Inflammatory macrophage treated with lipopolysaccharide for 4 hours (primary cell): ENCODE measurements around the gene NEDD8.

Experiments
- DNase-seq: peaks from one replicate; pipeline ENCODE4 v3.0.0-alpha.2; 2020

The NEDD8 gene

GRCh38 chr14:24262821-24263733, 30.9 kb upstream of the NEDD8 start, which contains the start of gene TGM1:
Gene TGM1 (minus strand): TSS chr14:24263177. CDS start chr14:24262352, 825 bp downstream.
- no peak for DNase-seq

GRCh38 chr14:24261969-24262327, 29.8 kb upstream of the NEDD8 start:
- no peak for DNase-seq

GRCh38 chr14:24261256-24261968, 29.2 kb upstream of the NEDD8 start:
- DNase-seq: no peak

GRCh38 chr14:24260780-24261157, 28.6 kb upstream of the NEDD8 start:
- no peak for DNase-seq

- no peak for DNase-seq
Observed at GRCh38 chr14:24260026-24260779, 28.0 kb upstream of the NEDD8 start.

GRCh38 chr14:24259282-24260025, 27.3 kb upstream of the NEDD8 start:
- no peak for DNase-seq

DNA sequence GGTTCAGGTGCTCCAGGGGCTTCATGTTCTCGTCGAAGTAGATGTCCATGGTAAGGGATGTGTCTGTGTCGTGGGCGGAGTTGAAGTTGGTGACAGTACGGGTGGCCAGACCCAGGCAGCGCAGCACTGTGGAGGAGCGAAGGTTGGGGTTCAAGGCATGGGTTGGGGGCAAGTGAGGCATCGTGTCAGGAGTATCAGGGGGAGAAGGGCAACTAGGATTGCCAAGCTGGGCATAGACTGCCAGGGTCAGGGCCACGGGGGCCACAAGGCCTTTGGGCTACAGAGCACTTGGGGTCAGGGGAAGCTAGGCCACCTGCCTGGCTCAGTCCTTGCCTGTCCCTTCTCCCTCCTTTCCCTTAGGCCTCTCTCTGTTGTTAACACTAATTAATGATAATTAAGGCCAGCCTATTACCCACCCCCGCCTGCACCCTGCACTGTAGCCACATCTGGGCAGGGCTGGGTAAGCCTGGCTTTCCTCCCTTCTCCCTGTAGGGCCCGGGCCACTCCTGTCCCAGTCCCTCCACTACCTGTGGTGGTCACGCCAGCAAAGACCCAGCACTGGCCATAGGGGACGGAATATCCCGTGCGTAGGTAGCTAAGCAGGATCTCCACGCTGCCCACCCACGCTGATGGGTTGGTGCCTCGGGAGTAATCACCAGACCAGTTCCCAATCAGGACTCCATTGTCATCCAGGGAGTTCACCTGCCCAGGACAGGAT, 26.5 kb upstream of the NEDD8 start:
- DNase-seq: no peak

DNA sequence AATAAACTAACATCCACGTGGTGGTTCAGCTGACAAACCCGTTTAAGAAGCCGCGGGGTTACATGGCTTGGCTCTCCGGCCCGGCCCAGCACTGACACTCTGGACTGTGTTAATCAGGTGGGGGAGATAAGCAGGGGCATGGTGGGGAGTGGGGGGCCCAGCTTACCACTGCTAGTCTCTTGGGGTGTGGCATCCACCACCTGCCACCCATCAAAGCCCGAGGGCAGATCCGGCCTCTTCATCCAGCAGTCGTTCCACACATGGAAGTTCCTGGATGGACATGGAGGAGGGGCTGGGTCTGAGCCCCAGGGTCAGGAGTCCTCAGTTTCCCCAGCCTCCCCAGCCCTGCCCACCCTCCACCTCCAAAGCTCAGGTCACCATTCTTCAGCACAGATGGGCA, 26.0 kb upstream of the NEDD8 start:
- DNase-seq: no peak

DNA sequence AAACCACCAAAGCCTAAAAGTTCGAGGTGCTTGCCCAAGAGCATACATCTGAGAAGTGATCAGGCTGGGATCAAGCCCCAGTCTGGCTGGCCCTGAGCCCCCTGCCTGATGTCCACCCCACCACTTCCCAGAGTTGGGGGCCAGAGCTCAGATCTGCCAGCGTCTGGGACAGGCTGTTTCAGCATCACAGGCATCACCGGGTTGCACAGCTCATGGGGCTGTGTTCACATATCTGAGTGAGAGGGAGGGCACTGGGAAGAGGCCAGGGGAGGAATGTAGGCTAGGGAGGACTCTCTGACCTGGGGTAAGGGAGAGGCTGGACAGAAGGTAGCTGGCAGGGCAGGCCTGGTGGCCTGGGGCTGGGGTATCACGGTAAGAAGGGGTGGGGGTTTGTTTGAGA, 24.8 kb upstream of the NEDD8 start:
- no peak for DNase-seq

DNA sequence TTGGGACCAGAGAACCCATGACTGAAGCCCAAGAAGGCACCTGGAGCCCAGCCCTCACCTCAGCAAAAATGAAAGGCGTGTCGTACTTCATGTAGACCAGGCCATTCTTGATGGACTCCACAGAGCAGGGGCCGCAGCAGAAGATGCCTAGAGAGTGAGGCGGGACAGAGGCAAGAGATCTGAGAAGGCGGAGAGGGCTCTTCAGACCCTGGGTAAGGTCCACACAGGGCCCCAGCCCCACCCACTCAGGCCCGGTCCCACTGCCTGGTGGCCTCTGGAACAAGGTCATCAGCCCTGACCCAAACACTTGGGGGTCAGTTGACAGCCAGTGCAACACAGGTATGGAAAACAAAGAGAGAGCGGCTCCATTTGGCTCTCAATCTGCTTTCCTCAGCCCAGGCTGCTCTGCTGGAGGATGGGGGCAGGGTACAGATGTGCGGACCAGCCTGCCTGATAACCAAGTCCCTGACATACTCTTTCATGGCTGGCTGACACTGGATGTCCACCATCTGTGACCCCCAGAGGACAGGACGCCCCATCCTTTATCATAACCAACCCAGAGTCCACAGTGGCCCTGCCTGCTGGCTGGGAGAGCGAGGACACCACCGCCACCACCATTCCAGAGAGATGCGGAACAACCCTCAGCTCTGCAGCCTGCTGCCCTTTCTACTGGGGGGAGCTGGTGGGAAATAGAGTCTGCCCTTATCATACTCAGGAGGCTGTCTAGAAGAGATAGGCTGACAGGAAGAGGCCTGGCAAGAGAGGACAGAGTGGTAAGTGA, 24.0 kb upstream of the NEDD8 start:
- DNase-seq: no peak

- no peak for DNase-seq
Observed at GRCh38 chr14:24255438-24255837, 23.3 kb upstream of the NEDD8 start.

DNA sequence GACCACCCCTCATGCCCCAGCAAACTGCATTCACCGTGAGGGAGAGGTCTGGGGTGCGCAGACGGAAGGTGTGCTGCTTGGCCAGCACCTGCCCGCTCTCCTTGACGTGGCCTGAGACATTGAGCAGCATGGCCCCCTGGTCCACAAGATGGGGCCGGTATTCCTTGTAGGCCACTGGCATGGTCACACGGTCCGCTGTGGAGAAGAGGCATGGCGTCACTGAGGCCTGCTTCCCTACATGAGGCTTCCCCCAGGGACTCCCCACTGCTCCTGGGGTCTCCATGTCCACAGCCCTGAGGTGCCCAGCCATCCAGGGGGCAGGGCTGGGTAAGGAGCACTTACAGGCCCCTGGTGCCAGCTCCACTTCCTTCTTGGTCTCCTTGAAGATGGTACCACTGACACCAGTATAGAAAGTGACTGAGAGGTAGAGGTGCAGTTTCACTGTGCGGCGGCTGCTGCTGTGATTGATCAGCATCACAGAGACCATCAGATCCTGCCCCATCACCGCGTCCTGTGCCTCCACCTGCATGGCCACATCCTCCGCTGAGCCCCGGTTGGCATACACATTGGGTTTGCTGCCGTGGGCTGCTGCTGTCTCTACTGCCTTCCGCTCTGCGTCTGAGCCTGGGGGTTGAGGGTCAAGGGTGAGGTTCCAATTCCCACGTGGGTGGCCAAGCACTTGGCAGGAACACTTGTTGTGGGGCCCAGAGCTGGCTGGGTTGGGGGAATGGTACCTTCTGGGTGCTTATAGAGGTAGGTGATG, 22.6 kb upstream of the NEDD8 start:
- DNase-seq: no peak

DNA sequence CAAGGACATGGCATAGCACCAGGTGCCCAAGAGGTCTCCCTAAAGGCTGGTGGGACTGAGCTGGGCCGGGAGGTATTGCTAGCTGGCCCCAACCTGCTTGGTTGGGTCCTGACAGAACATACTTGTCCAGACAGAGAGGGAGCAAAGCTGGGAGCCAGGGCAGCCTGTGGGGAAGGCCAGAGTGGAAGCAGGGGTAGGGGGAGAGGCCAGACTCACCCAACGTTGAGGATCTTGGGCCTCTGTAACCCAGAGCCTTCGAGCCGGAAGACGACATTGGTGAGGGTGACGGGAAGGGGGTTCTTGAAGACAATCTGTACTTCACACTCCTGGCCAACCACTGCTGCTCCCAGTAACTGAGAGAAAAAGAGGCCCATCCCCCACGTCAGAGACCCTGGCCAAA, 21.8 kb upstream of the NEDD8 start:
- DNase-seq: no peak

GRCh38 chr14:24252289-24253124, 20.3 kb upstream of the NEDD8 start:
- no peak for DNase-seq

DNA sequence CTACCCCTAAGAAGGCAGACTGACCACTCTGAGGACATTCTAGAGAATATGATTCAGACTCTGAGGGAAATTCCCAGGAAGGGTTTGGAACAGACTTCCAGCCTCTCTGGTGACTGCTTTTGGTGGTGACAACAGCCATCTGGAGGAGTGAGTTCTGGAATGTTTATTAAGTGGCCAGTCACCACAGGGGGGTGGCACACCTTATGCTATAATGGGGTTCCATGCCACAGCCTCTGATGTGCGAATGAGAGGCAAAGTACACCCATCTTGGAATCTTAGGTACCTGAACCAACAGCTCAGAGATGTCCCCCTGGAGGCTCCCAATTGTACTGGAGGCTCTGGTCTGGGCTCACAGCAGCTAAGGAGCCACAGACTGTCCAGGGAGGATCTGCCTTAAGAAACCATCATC, 19.7 kb upstream of the NEDD8 start:
- DNase-seq: peak; percentile 19

GRCh38 chr14:24250354-24250753, 18.2 kb upstream of the NEDD8 start:
- DNase-seq: no peak

DNA sequence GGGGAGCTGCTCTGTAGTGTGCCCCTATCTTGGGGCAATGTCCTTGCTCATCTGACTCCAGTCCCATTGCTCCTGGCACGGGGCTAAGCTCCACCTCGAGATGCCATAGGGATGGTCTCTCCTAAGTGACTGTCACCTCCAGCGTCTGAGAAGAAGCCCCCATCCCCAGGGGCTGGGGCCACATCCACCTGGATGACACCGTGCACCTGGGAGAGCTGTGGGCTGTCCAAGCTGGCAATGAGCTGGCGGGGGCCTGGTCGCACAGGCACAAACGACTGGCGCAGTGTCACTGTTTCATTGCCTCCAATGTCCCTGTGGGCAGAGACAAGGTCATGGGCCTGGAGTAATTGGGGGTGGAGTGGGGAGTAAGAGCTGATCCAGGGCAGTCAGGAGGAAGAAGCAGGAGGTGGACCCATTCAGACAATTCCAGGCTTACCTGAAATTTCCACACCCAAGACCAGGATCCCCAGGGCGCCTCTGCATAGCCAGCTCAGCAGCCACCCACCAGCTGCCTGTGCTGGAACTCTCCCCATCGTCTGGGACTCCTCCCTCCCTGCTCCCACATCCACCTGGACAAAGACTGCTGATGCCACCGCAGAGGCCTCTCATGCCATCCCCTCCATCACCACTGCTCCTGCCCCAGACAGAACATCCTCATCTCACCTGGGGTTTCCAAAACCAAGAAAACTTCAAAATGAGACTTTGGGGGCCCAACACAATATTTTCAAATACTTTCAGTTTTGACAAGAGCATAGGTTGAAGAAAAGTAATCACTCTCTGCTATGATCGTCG, 17.3 kb upstream of the NEDD8 start:
- DNase-seq: no peak

- no peak for DNase-seq
Observed at GRCh38 chr14:24247422-24247821, 15.3 kb upstream of the NEDD8 start.

DNA sequence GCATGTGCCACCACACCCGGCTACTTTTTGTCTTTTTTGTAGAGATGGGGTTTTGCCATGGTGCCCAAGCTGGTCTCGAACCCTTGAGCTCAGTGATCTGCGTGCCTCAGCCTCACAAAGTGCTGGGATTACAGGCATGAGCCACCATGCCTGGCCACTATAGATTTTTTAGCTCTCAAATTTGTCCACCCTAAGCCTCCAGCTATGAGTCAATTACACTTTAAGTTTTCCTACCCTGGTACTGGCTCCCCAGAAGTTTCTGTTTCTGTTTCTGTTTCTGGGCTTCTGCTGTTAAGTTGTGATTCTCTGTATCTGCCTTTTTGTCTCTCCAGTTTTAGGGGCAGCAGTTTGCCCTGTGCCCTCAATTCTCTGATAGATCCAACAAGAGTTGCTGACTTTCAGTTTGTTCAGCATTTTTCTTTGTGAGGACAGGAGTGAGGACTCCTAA, 14.6 kb upstream of the NEDD8 start:
- DNase-seq: peak; percentile 83
